ENCODE results near the gene RPS10. TPM values are rescaled to one million over a fixed set of nuclear protein-coding genes. Genes with fewer than 3 reads are reported as not detected.
"Not testable (repeated sequence)": the region's sequence is repeated elsewhere in the genome, so short reads cannot be mapped to it uniquely, and the experiment has no call there.

Gene RPS10
- total RNA-seq, 3 donors from 2014 or later (not counting 1 experiment from before 2014, with no cell fraction given), result 916 to 1,058 (median 1,045) TPM

GRCh38 chr6:34412643-34413214 is 13.1 kb downstream of the RPS10 start:
- TF ChIP-seq CTCF (IDR thresholded peaks at IDR 0.05), result no peak
- no peak overlapping the region for H3K27ac ChIP-seq (ENCODE audit: low read length)
- WGBS (ENCODE audit: insufficient coverage), result 78% methylated on average over 5 of the region's 5 CpGs
- no peak for DNase-seq
- no peaks in the 10 kb centered on the region for H3K27me3 ChIP-seq (ENCODE audit: control insufficient read depth, insufficient read depth, low read length)
- no peaks in the 10 kb centered on the region for H3K4me1 ChIP-seq (ENCODE audit: control insufficient read depth, insufficient read depth, low read length)
- intact Hi-C loops (cut with micrococcal nuclease), result no loop called here
- Mint-ChIP-seq H3K9me3 (no peaks in the 10 kb centered on the region), H3K4me3 (no peak overlapping the region), H3K4me1 (peaks cover 10 to 16% of the 10 kb centered on the region in 2 donors), H3K36me3 (peaks cover 2% of the 10 kb centered on the region), H3K27ac (no peak overlapping the region), H3K27me3 (ENCODE audit: low read depth in 2 of 2) (no peaks in the 10 kb centered on the region)
- peaks cover 14% of the 10 kb centered on the region for H3K36me3 ChIP-seq (ENCODE audit: control insufficient read depth, insufficient read depth, low read length)
- no peak overlapping the region for H3K4me3 ChIP-seq (ENCODE audit: low read length)
- H3K9me3 ChIP-seq (ENCODE audit: control insufficient read depth, insufficient read depth, low read length), result no peaks in the 10 kb centered on the region
- ATAC-seq, result no peak

- Mint-ChIP-seq H3K27me3 (ENCODE audit: low read depth in 2 of 2) (no peaks in the 10 kb centered on the region), H3K4me1 (peaks cover 10 to 16% of the 10 kb centered on the region in 2 donors), H3K9me3 (no peaks in the 10 kb centered on the region), H3K36me3 (no peaks in the 10 kb centered on the region), H3K27ac (no peak overlapping the region), H3K4me3 (no peak overlapping the region)
- Histone ChIP-seq H3K27me3 (ENCODE audit: control insufficient read depth, insufficient read depth, low read length) (no peaks in the 10 kb centered on the region), H3K4me3 (ENCODE audit: low read length) (no peak overlapping the region), H3K36me3 (ENCODE audit: control insufficient read depth, insufficient read depth, low read length) (peaks cover 7% of the 10 kb centered on the region), H3K4me1 (ENCODE audit: control insufficient read depth, insufficient read depth, low read length) (no peaks in the 10 kb centered on the region), H3K27ac (ENCODE audit: low read length) (no peak overlapping the region), H3K9me3 (ENCODE audit: control insufficient read depth, insufficient read depth, low read length) (no peaks in the 10 kb centered on the region)
- TF ChIP-seq CTCF (IDR thresholded peaks at IDR 0.05), result no peak
- intact Hi-C loops (cut with micrococcal nuclease), result no loop called here
- 85% methylated on average over 5 of the region's 5 CpGs for WGBS (ENCODE audit: insufficient coverage)
- ATAC-seq (no peak), DNase-seq (no peak)
Measured at GRCh38 chr6:34412016-34412415, 13.9 kb downstream of the RPS10 start.

GRCh38 chr6:34407915-34408314 is 18.0 kb downstream of the RPS10 start:
- H3K27ac ChIP-seq (ENCODE audit: low read length); H3K4me1 Mint-ChIP-seq; H3K27ac Mint-ChIP-seq; H3K36me3 Mint-ChIP-seq; H3K4me3 Mint-ChIP-seq; DNase-seq; ATAC-seq; H3K27me3 Mint-ChIP-seq (ENCODE audit: low read depth in 2 of 2); H3K9me3 ChIP-seq (ENCODE audit: control insufficient read depth, insufficient read depth, low read length); H3K4me3 ChIP-seq (ENCODE audit: low read length); H3K9me3 Mint-ChIP-seq; H3K4me1 ChIP-seq (ENCODE audit: control insufficient read depth, insufficient read depth, low read length); H3K27me3 ChIP-seq (ENCODE audit: control insufficient read depth, insufficient read depth, low read length); H3K36me3 ChIP-seq (ENCODE audit: control insufficient read depth, insufficient read depth, low read length): not testable (repeated sequence)
- intact Hi-C loops (cut with micrococcal nuclease), result loop anchor here (1.0 kb wide), 1 partner anchor 208 kb away; no protein-coding TSS in a partner anchor
- 100% methylated on average over 1 of the region's 1 CpG for WGBS (ENCODE audit: insufficient coverage)

- Histone ChIP-seq H3K27ac (ENCODE audit: low read length) (no peak overlapping the region), H3K36me3 (ENCODE audit: control insufficient read depth, insufficient read depth, low read length) (no peaks in the 10 kb centered on the region), H3K27me3 (ENCODE audit: control insufficient read depth, insufficient read depth, low read length) (no peaks in the 10 kb centered on the region), H3K4me1 (ENCODE audit: control insufficient read depth, insufficient read depth, low read length) (peaks cover 12% of the 10 kb centered on the region), H3K4me3 (ENCODE audit: low read length) (no peak overlapping the region), H3K9me3 (ENCODE audit: control insufficient read depth, insufficient read depth, low read length) (no peaks in the 10 kb centered on the region)
- Mint-ChIP-seq H3K4me3 (no peak overlapping the region), H3K27ac (no peak overlapping the region), H3K36me3 (no peaks in the 10 kb centered on the region), H3K27me3 (ENCODE audit: low read depth in 2 of 2) (no peaks in the 10 kb centered on the region), H3K4me1 (peaks cover 9 to 16% of the 10 kb centered on the region in 2 donors), H3K9me3 (no peaks in the 10 kb centered on the region)
- DNase-seq (no peak), ATAC-seq (no peak)
- TF ChIP-seq CTCF (IDR thresholded peaks at IDR 0.05), result no peak
- WGBS (ENCODE audit: insufficient coverage), result no CpG with 5 or more reads among the region's 6 CpGs
- intact Hi-C loops (cut with micrococcal nuclease), result no loop called here
Measured at GRCh38 chr6:34396518-34396917, 29.4 kb downstream of the RPS10 start.

All from natural killer cell (primary cell).